Gastroesophageal sphincter (tissue), 4 donors: ENCODE data around the gene DYNC1I1. TPM values are rescaled to one million over a fixed set of nuclear protein-coding genes. Genes with fewer than 3 reads are reported as not detected.

Source experiments
- ATAC-seq: fragments of 150-250 bp; one replicate; pipeline ENCODE4 v1.9.1; 2016; ENCODE audit warnings: mild to moderate bottlenecking, moderate library complexity
- H3K27ac ChIP-seq, 4 donors: fragments of 200-600 bp; sonication (generic) in 3 of 4; 1 replicate in 3 of 4; 2 replicates in 1 of 4; pipeline ENCODE4 v1.5.1; 2016 to 2019
- H3K27me3 ChIP-seq: fragments of 200-600 bp; sonication (generic); one replicate; pipeline ENCODE4 v1.5.1; 2019
- H3K36me3 ChIP-seq, 2 donors: fragments of 200-600 bp; sonication (generic); one replicate each; pipeline ENCODE4 v1.5.1; 2019; ENCODE audit warnings: control low read depth in 1 of 2
- H3K4me1 ChIP-seq, 3 donors: fragments of 200-600 bp; sonication (generic); 1 replicate in 2 of 3; 2 replicates in 1 of 3; pipeline ENCODE4 v1.5.1; 2016 to 2019; ENCODE audit warnings: control low read depth in 2 of 3
- H3K4me3 ChIP-seq, 2 donors: fragments of 200-600 bp; sonication (generic); one replicate each; pipeline ENCODE4 v1.5.1; 2019; ENCODE audit warnings: mild to moderate bottlenecking in 1 of 2, moderate library complexity in 1 of 2
- H3K9me3 ChIP-seq, 3 donors: fragments of 200-600 bp; sonication (generic); one replicate each; pipeline ENCODE4 v1.5.1; 2017 to 2019; ENCODE audit warnings: control low read depth in 2 of 3
- EP300 ChIP-seq: sonication (generic); formaldehyde crosslinking; IDR thresholded peaks from one replicate; pipeline ENCODE4 v1.6.1; 2017; ENCODE audit warnings: antibody characterized with exemption, mild to moderate bottlenecking
- POLR2A ChIP-seq, 2 donors: fragments of 450-650 bp; IDR thresholded peaks; one replicate each; pipeline ENCODE4 v1.6.1; 2017; ENCODE audit warnings: antibody characterized with exemption in 2 of 2, mild to moderate bottlenecking in 2 of 2, moderate library complexity in 1 of 2
- POLR2AphosphoS5 ChIP-seq: sonication (generic); formaldehyde crosslinking; IDR thresholded peaks from one replicate; pipeline ENCODE4 v1.6.1; 2017; ENCODE audit warnings: antibody characterized with exemption
- WGBS, 2 donors: methylation state at CpG; one replicate each; pipeline ENCODE4 v1.1.5; 2018; ENCODE audit warnings: low coverage in 1 of 2; 5-methylcytosine and 5-hydroxymethylcytosine counted together
- total RNA-seq, 4 donors: library from RNA; depleted of rRNA; stranded (reverse); fragments of >200 nt; gene quantifications; one replicate each; pipeline ENCODE4 v1.1.0, GENCODE V29; 2016
- TF ChIP-seq, protein P1 (sequence below), 4 experiments: fragments of 200-600 bp in 2 of 4; fragments of 450-650 bp in 2 of 4; sonication (generic) in 1 of 4; IDR thresholded peaks; one replicate each; pipeline ENCODE4 v1.5.1; 2017 to 2019; ENCODE audit warnings: antibody characterized with exemption in 4 of 4, mild to moderate bottlenecking in 2 of 4, moderate library complexity in 2 of 4

Gene DYNC1I1
- total RNA-seq, 4 donors from 2014 or later: 7.6 to 23.8 (median 18.2) TPM

DNA sequence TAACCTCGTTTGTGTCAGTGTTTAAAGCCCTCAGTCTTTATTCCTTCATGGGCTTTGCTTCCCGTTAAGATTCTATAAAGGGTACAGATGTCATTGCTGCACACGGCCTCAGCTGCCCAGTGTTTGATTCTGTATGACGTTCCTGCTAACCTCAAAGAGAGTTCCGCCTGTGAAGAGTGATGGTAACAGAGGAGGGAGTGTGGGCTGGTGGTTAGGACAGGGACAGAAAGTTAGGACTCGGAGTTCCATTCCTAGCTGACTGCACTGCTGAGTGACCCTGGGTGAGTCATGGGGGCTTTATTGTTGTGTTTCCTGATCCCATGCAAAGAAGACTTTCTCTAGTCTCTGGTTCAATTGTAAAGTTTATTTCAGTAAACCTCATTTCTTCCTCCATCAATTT is 227.1 kb downstream of the DYNC1I1 start:
- Histone ChIP-seq H3K4me1 (no peaks in the 10 kb centered on the region), H3K27me3 (no peaks in the 10 kb centered on the region), H3K4me3 (no peak overlapping the region), H3K27ac (no peak overlapping the region), H3K36me3 (peaks cover 0 to 16% of the 10 kb centered on the region in 2 donors), H3K9me3 (no peaks in the 10 kb centered on the region)
- ATAC-seq: no peak
- 33 to 63% methylated on average over 1 to 6 of the region's 6 CpGs for WGBS, 2 donors
- TF ChIP-seq POLR2AphosphoS5 (no peak), POLR2A (IDR thresholded peaks at IDR 0.05) (no peak)
- TF ChIP-seq, protein P1, sequence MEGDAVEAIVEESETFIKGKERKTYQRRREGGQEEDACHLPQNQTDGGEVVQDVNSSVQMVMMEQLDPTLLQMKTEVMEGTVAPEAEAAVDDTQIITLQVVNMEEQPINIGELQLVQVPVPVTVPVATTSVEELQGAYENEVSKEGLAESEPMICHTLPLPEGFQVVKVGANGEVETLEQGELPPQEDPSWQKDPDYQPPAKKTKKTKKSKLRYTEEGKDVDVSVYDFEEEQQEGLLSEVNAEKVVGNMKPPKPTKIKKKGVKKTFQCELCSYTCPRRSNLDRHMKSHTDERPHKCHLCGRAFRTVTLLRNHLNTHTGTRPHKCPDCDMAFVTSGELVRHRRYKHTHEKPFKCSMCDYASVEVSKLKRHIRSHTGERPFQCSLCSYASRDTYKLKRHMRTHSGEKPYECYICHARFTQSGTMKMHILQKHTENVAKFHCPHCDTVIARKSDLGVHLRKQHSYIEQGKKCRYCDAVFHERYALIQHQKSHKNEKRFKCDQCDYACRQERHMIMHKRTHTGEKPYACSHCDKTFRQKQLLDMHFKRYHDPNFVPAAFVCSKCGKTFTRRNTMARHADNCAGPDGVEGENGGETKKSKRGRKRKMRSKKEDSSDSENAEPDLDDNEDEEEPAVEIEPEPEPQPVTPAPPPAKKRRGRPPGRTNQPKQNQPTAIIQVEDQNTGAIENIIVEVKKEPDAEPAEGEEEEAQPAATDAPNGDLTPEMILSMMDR (IDR thresholded peaks at IDR 0.05): no peak

- Histone ChIP-seq H3K4me3 (no peak overlapping the region), H3K27me3 (no peaks in the 10 kb centered on the region), H3K27ac (no peak overlapping the region), H3K4me1 (no peaks in the 10 kb centered on the region), H3K36me3 (peaks cover 0 to 4% of the 10 kb centered on the region in 2 donors), H3K9me3 (no peaks in the 10 kb centered on the region)
- no peak for ATAC-seq
- TF ChIP-seq, protein P1 (IDR thresholded peaks at IDR 0.05): no peak
- TF ChIP-seq POLR2A (IDR thresholded peaks at IDR 0.05) (no peak), POLR2AphosphoS5 (no peak), EP300 (no peak)
Observed at GRCh38 chr7:96004578-96004977, 232.2 kb downstream of the DYNC1I1 start.

- Histone ChIP-seq H3K9me3 (no peaks in the 10 kb centered on the region), H3K36me3 (peaks cover 0 to 4% of the 10 kb centered on the region in 2 donors), H3K27ac (no peak overlapping the region), H3K4me1 (no peaks in the 10 kb centered on the region), H3K27me3 (no peaks in the 10 kb centered on the region), H3K4me3 (no peak overlapping the region)
- WGBS, 2 donors: 65% methylated on average over 5 of the region's 5 CpGs; no CpG with 5 or more reads in 1 of the 2 donors
- ATAC-seq: no peak
- TF ChIP-seq POLR2AphosphoS5: no peak
- no peak for TF ChIP-seq EP300
- no peak for TF ChIP-seq POLR2A (IDR thresholded peaks at IDR 0.05)
- TF ChIP-seq, protein P1 (IDR thresholded peaks at IDR 0.05): no peak
Observed at GRCh38 chr7:96005271-96005670, 232.9 kb downstream of the DYNC1I1 start.

DNA sequence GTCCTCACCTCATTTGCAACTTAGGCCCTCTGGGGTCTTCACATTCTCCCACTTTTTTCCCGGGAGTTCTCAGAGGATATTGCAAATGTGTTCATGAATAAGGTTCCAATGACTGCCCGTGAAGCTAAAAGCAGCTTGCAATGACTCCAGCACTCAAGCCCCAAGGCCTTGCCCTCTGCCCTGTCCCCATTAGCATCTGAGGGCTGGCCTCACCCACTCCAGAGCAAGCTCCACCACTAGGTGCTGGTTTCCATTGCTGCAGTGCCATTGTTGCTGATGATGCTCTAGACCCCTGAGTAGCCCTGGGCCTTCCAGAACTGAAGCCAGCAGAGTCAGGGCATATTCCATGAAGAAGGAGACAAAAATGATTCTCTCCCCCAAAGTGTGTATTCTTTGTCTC is 236.8 kb downstream of the DYNC1I1 start:
- ATAC-seq: no peak
- Histone ChIP-seq H3K9me3 (no peaks in the 10 kb centered on the region), H3K27me3 (no peaks in the 10 kb centered on the region), H3K36me3 (peaks cover 0 to 7% of the 10 kb centered on the region in 2 donors), H3K4me3 (no peak overlapping the region), H3K27ac (no peak overlapping the region), H3K4me1 (no peaks in the 10 kb centered on the region)
- TF ChIP-seq, protein P1 (IDR thresholded peaks at IDR 0.05): no peak
- TF ChIP-seq POLR2AphosphoS5 (no peak), POLR2A (IDR thresholded peaks at IDR 0.05) (no peak), EP300 (no peak)
- WGBS, 2 donors: 86 to 100% methylated on average over 1 to 2 of the region's 2 CpGs

GRCh38 chr7:96013836-96014235 is 241.5 kb downstream of the DYNC1I1 start:
- Histone ChIP-seq H3K36me3 (peaks cover 0 to 10% of the 10 kb centered on the region in 2 donors), H3K27ac (no peak overlapping the region), H3K4me3 (no peak overlapping the region), H3K27me3 (no peaks in the 10 kb centered on the region), H3K4me1 (no peaks in the 10 kb centered on the region), H3K9me3 (no peaks in the 10 kb centered on the region)
- WGBS, 2 donors: 64 to 66% methylated on average over 2 of the region's 2 CpGs
- TF ChIP-seq POLR2A (IDR thresholded peaks at IDR 0.05) (no peak), EP300 (no peak)
- TF ChIP-seq, protein P1 (IDR thresholded peaks at IDR 0.05): no peak
- ATAC-seq: no peak
